SU-DHL-6 (cell line): Measurements from ENCODE around the gene TPH2.

Experiments used
- CTCF ChIP-seq: fragments of 200-600 bp; sonication (generic); IDR thresholded peaks from one replicate; pipeline ENCODE4 v1.5.1; 2017; ENCODE audit warnings: antibody characterized with exemption, mild to moderate bottlenecking, low read length, moderate library complexity; ENCODE audit not compliant: insufficient read depth, poor library complexity, severe bottlenecking
- EZH2phosphoT487 ChIP-seq: fragments of 200-600 bp; sonication (generic), shearing (Covaris generic); conservative IDR thresholded peaks from 2 replicates; pipeline ENCODE4 v1.6.1; 2018; ENCODE audit warnings: mild to moderate bottlenecking, antibody characterized with exemption, low read length, moderate library complexity, mixed read lengths

GRCh38 chr12:71945883-71946282, 7.2 kb downstream of the TPH2 start:
- TF ChIP-seq CTCF (no peak), EZH2phosphoT487 (no peak)
